HG02981 (cell line): ENCODE measurements around the gene PPP3R1.

ENCODE experiments used
- ATAC-seq: cut with Tn5 transposase; IDR thresholded peaks from one replicate; pipeline ENCODE4 v1.9.1; 2021; ENCODE audit warnings: mild to moderate bottlenecking, moderate library complexity; ENCODE audit not compliant: unreplicated experiment

The PPP3R1 gene, protein sequence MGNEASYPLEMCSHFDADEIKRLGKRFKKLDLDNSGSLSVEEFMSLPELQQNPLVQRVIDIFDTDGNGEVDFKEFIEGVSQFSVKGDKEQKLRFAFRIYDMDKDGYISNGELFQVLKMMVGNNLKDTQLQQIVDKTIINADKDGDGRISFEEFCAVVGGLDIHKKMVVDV

DNA sequence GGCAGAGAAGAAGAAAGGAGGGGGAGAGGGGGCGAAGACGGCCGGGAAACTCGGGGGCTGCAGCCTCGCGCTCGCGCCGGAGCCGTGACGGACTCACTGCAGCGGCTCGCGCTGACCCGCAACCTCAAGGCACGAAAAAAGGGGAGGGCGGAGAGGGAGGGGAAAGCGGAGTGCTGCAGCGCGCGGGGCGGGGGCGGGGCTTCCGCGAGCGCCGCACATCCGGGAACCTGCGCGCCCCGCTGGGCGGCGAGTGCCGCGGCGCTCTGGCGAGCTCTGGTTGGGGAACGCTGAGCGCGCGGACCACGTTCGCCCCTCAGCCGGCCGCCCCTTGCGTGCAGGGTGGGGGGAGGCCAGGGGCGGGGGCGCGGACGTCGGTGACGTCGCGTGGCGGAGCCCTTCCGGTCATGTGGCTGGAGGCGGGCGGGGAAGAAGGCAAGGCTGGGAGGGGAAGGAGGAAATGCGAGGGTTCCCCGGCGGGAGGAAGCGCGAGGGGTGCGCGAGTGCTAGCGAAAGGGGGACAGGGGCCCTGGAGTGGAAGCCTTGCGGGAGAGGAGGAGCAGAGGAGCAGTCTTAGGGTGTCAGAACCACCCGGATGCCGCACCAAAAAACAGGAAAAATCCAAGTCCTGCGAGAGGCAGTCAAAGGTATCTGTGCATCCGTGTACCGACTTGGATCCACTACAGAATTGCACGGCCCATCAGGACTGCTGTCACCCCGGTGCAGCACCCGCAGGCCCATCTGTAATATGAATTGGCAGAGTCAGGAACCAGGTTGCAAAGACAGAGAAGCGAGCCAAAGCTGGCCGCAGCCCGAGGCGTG lies at the start of gene PPP3R1:
TSS of gene PPP3R1 (minus strand) at position 133 of the 819 bp plus-strand sequence. CDS start 405 bp downstream, outside the sequence.
- ATAC-seq = peak; percentile 84

DNA sequence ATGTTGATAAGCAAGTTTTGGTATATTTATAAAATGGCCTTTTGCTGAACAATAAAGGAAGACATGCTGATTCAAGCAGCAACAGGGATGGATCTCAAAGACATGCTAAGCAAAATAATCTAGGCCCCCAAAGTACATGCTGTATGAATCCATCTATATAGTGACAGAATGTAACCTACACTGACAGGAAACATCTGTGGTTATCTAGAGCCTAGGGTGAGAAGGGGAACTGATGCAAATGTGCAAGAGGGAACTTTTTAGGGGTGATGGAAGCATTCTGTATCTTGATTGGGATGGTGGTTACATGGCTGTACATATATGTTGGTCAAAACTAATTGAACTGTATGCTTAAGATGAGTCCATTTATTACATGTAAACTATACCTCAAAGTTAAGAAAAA lies 43.2 kb upstream of the PPP3R1 start:
- peak; percentile 50 for ATAC-seq

DNA sequence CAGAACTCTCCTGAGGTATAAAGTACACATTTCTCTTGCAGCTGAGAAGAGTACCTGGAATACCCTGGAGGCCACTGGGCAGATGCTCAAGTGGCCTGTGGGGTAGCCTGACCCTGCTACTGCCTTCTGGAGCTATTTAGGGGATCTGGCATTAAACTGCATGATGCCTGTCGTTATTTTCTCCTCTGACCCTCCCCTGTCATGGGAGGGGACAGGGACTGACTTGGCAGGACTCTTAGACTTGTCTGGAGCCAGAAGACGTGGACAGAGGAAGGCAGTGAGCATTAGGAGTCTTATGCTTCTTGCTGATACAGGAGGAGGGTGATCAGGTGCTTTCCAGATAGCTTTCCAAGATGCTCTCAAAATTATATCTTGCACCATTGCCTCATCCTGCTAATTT lies 42.6 kb upstream of the PPP3R1 start:
- no peak for ATAC-seq

DNA sequence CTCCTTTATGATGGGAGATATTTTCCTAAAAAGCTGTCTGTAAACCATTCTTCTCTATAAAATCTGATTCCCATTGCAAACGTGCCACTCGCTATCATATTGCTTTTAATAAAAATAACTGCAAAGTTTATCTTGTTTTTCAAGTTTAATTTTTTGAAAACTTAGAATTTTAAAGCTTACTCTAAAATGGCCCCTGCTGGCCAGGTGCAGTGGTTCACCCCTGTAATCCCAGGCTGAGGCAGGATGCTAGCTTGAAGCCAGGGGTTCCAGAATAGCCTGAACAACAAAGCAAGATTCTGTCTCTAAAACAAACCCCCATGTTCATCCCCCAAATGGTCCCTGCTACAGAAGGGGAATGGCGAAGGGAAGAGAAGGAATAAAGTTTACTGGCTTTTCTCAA lies 41.9 kb upstream of the PPP3R1 start:
- no peak for ATAC-seq

DNA sequence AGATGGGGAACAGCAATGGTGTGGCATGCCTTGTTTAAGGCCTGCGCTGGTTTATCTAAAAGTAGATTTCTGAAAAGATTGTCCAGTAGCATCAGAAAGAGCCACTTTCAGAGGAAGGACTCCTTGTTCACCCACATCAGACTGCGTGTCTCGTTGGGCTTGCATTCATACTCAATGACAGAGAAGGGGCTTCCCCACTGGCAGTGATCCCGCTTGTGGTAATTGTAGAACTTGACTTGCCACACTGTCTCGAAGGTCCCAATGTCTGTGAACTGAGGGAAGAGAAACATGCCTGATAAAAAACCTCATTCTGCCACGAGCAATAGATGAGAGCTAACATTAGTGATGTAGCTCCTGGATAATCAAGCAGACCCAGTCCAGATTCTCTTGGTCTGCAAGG lies 41.4 kb upstream of the PPP3R1 start:
- no peak for ATAC-seq

DNA sequence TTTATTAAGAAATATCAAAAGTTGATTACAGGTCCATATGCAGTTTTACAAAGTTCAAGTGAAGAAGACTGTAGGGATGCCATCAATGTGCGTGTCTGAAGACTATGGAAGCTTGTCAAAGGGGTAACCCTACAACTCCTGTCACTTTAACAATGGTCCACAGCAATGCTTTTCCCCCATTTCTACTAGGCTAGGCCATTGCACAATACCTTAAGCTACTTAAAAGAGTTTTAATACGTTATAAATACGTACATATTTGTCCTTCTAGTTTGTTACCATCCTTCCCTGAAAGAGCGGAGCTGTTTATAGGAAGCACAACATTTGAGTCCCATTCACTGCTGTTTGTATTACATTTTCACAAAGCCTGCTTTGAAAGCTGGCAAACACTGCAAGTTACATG lies 40.7 kb upstream of the PPP3R1 start:
- no peak for ATAC-seq

DNA sequence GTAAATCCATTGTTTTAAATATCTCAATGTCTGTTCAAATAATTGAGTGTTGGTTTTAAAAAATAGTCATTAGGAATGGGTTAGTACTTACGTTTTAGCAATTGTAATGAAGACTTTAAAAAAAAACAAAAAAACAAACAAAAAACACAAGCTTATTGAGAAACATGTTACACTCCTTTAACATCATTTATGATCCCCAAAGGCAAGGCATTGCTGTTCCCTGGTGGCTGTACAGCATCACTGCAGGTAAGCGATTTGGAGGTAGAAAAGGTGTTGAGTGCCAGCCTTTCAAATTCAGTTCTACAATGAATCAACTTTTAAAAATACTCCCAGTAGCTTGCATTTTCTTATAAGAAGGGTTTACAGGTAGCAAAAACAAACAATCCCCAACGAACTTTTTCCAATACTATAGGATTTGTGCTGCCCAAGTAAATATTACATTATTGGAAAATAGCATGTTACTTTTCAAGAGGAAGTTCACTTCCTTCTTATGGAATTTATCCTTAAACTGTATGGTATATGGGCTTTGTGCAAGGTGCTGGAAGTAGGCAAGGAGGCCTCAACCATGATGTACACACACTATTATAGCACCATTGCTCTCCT lies 39.9 kb upstream of the PPP3R1 start:
- ATAC-seq = no peak

DNA sequence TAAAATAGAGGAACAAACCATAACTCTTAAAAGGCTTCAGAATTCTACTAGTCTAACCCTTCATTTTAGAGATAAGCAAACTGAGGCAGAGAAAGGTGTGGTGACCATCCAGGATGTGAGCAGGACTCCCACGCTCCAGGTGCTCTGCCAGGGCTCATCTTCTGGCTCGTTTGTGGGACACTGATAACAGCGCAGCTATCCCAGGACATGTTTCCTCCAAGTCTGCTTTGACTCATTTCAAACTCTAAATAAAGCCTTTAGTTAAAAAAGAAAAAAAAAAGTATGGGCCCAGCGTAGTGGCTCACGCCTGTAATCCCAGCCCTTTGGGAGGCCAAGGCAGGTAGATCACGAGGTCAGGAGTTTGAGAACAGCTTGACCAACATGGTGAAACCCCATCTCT lies 39.0 kb upstream of the PPP3R1 start:
- ATAC-seq = no peak

DNA sequence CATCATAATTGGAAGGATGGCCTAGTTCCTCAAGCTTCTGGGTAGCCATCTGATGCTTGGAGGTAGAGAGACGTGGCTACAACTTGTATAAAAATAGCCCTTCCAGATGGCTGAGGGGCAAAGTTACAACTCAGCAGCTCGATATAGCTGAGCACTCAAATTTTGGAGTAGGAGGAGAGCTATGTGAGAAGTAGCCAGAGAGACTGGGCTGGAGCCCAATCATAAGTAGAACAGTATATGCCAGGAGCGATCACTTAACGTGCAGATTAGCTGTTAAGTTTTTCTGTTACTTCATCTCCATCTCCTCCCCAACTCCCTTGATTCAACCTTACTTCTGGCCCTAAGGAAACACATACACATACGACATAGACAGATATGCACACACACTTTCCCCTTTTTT lies 38.6 kb upstream of the PPP3R1 start:
- no peak for ATAC-seq

DNA sequence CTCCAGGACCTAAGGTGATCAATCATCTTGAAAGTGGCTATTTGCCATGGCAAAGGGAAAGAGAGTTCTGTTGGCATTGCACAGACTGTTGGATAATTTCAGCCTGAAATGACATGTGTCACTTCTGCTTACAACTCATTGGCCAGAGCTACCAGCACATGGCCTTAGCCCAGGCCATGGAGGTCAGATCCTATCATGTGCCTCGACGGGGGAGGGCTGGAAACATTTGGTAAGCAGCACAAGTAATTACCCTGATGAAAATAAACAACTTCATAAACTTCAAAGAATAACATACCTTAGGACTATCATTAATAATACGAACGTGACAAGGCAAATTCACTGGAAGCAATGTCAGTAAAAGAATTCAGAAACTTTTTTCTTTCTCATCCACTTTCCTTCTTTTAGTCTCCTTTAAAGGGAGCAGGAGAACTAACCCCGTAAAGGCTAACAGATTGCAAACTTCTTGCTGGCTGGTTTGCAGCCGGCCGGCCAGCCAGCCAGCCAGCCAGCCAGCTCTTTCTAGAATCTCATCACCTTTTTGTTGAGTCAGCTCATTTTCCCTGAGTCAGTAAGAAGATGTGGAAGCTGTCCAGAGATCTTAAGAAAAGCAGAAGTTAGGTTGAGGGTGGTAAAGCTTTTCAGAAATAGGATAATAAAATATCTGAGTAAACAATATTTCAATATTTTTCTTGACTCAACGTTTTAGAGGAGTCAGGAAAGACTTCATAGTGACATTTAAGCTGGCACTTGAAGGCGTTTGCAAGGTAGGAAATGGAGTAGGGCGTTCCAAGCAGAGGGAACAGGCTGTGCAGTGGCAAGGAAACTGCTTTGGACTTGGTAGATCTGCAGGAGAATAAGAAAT lies 35.5 kb upstream of the PPP3R1 start:
- no peak for ATAC-seq

DNA sequence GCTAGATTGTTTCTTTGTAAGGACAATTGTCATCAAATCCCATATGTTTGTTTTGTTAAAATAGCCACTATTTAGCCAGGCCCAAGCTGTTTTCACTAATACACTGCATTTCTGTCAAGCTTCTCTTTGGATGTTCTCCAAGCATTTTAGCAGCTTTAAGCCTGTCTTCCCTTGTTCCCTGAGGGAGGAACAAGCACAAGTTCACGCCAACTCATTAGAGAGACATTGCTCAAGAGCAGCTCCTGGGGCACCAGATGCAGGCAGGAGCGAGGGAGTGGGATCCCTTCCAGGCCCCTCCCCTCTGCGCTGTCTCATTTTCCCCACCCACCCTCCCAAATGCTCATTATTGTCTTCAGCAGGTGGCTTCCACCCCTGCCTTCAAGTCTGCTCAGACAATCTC lies 32.6 kb upstream of the PPP3R1 start:
- no peak for ATAC-seq

DNA sequence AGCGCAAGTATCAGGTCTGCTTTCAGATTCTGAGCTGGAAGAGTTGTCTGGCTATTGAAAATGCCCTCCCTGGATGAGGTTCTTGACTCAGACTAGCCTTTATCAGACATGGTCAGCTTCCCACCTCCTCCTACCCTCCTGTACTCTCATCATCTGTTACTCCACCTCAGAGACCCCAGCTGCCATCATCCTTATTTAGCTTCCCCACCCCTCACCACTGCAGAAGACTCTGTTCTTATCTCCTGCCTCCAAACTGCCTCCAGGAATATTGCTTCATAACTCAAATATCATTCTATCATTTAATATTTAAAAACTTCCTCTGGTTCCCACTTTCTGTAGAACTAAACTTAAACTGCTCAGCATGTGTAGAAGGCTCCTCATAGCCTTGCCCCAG lies 31.1 kb upstream of the PPP3R1 start:
- ATAC-seq = no peak

DNA sequence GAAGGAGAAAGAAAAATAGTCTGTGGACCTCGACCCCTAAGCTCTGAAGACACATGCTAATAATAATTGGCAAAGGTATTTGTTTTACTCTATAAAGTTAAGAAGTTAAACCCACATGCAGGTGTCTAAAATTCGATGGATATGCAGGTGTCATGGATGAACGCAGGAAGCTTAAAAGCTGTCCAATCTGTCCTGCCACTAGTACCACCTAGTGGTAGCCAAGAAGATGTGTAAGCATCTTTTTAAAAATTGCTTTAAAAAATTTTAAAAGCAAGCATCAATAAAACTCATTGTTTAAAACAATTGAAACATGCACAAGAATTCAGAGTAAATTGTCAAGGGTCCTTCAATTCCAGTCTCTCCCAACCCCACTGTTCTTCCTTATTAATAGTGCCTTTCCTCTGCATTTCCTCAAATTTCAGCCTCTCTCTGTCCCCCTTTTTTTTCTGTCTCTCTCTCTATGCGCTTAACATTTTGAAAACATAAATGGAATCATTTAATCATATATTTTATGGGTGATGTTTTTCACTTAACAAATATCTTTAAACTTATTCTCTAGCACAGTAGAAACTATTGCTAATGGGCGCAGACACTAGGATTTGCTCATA lies 30.6 kb upstream of the PPP3R1 start:
- no peak for ATAC-seq

DNA sequence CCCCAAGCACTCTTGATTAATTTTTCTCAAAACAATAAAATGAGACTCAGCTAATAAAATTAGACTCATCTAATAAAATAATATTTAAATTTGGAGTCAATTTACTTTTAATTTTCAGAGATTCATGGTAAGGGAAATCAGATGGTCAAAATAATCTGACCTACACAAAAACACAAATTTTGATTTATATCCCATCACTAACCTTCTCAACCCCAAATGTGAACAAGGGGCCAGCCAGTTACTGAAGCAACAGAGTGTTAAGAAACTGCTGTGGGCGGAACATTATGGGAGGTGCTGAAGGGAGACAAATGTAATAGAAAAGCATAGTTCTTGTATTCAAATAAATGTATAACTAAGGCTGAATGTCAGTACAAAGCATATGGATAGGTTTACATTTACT lies 28.5 kb upstream of the PPP3R1 start:
- ATAC-seq = no peak

DNA sequence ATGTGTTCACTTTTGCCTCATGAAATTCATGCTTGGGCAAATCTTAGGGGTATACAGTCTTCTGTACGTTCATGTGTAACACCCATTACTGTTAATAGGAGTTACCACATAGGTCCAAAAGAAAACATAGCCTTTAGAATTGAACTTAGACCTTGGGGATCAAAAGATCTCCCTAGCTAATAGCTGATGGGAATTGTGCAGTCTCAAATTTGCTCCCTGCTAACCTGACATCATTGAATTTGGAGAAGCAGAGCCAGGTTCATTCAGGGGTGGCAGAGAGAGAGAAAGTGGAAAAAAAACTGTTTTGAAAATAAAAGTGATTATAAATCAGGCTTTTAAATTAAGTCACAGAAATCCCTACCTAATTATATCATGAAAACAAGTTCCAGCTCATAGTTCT lies 28.0 kb upstream of the PPP3R1 start:
- ATAC-seq = no peak

DNA sequence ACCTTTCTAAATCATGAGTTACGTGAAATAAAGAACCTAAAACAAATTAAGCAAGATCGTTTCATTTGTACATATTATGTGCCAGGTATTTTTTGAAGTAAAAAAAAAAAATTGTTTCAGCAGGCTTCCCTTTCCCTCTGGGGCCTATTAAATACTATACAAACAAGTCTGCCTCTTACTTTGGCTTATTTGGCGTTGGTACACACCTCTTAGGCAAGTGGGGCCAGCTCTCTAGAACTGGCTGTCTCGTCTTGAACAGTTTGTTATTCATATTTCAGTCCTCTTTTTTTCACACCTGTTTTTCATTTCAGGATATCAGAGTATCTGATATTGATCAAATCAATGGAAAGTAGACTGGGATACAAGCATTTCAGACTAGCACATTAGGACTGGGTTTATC lies 27.4 kb upstream of the PPP3R1 start:
- no peak for ATAC-seq

DNA sequence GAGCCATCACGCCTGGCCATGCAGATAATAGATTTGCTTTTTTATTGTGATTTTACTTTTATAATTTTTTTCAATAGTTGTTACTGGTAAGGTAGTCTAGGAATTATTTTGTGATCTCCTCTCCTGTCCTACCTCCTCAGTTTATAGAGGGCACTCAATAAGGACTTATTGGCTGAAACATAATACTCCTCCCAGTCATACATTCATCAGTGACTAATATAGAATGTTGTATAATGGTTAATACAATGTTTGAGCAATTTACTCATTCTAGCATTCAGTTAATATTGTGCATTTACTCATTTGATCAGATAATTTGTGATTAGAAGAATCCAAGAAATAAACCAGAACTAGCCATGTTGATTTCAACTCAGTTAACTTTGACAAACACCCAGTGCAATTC lies 25.8 kb upstream of the PPP3R1 start:
- ATAC-seq = no peak

DNA sequence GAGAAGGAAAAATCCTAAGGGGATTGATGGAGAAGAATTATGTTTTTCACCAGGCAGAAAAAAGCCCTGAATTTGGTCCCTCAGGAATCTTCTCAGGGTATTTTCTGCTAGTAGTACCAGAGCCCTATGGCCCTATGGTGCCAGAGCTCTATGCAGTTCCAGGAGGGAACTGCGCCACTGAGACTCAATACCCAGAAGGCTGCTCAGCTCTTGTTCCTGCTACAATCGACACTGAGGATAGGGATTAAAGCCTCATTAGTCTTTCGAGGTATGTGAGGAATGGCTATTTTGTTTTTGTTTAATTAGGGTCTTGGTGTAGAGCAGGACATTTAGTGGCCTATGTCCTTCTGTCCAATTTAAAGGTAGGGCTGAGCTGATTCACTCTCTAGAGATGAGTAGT lies 21.7 kb upstream of the PPP3R1 start:
- ATAC-seq = no peak

DNA sequence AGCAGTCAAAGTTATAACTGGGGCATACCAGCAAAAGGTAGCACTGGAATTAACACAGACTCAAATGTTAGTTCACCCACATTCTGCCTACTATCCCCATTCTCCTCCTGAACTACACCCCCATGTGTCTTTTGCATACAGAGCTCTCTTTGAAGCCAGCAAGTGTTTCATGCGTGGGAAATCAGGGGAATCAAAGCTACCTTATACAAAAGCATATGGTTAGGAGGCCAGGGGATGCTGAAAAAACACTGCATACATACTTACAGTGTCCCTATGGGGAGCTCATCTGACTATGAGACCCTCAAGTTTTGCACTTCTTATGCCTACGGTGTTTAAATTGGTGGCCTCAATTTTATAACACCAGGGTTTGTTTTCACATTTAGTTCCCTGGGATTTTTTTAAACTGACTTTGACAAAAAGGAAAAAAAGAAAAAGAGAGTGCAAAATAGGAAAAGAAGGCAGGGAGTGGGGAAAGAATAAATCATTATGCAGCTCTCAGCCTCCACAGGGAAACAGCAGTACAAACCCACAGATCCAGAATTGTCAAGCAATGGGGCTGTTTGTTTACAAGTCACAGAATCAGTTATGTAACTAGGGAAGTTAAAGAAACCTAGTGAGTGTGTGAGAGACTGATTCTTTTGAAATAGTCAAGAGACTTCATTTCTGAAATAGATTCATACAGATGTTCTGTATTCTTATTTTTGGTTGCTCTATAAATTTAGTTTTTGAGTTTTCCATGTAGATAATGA lies 20.1 kb upstream of the PPP3R1 start:
- no peak for ATAC-seq

DNA sequence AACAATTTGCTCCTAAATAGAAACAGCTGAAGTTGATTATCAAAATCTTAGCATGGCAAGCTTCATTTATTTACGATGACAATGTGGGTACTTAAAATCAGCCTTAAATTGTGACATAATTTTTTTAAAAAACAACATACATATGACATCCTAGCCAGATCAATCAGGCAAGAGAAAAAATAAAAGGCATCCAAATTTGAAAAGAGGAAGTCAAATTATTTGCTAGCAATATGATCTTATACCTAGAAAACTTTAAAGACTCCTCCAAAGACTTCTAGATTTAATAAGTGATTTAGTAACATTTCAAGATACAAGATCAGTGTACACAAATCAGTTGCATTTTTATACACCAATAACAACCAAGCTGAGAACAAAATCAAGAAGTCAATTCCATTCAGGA lies 14.3 kb upstream of the PPP3R1 start:
- ATAC-seq = no peak
